K562 (cell line): ENCODE measurements around the gene MMP28. TPM values are rescaled to one million over a fixed set of nuclear protein-coding genes. Genes with fewer than 3 reads are reported as not detected.

Experiments
- ATAC-seq: fragments of 200-7000 bp; cut with Tn5 transposase; 3 replicates; pipeline ENCODE4 v1.9.1; 2020; ENCODE audit warnings: moderate library complexity
- BruUV-seq: library from RNA; stranded (reverse); fragments of 400-500 nt; replicated peaks from 2 replicates; lab custom pipeline; 2021; lab: Mats Ljungman, UMichigan
- CTCF ChIA-PET: fragments of 300-600 bp; formaldehyde crosslinking; extraction: SDS; loops from one replicate; lab custom pipeline; 2021; ENCODE audit warnings: low intra/inter-chr PET ratio; lab: Yijun Ruan, JAX
- POLR2A ChIA-PET: fragments of 300-600, 350-650 bp; sonication (Branson Sonifier 250); formaldehyde crosslinking; extraction: SDS; loops from one replicate; lab custom pipeline; 2021; ENCODE audit warnings: antibody characterized with exemption, inconsistent platforms; lab: Yijun Ruan, JAX
- DNase-seq, 4 experiments: peaks; one replicate each; pipeline versions ENCODE4 v3.0.0 to v3.0.0-alpha.2; 2011 to 2018; ENCODE audit warnings: low spot score in 3 of 4, mixed read lengths in 3 of 4; ENCODE audit errors: extremely low read depth in 1 of 4
- FAIRE-seq: peaks from 2 replicates; lab custom pipeline; 2011; peaks lifted over from hg19 to GRCh38; lab: Jason Lieb, UNC
- H2AFZ ChIP-seq: 2 replicates; pipeline ENCODE4 v1.6.0; 2011; ENCODE audit warnings: low read depth, low read length, control low read depth, inconsistent platforms
- H3K27ac ChIP-seq: fragments of 200-600 bp; 3 replicates; pipeline ENCODE4 v1.8.0; 2011; ENCODE audit warnings: low read depth, mild to moderate bottlenecking, control low read depth, inconsistent platforms, low read length, moderate library complexity, mixed read lengths; ENCODE audit errors: extremely low read depth
- H3K27me3 ChIP-seq, 2 experiments: fragments of 300-600 bp in 1 of 2; 2 replicates in 1 of 2; 3 replicates in 1 of 2; pipeline versions ENCODE4 v1.6.0 to v1.8.0; 2011; ENCODE audit warnings: inconsistent platforms in 2 of 2, low read length in 2 of 2, mild to moderate bottlenecking in 1 of 2, mixed read lengths in 1 of 2, moderate library complexity in 1 of 2; ENCODE audit not compliant: control insufficient read depth in 2 of 2, insufficient read depth in 2 of 2
- H3K36me3 ChIP-seq: fragments of 300-600 bp; 3 replicates; pipeline ENCODE4 v1.8.0; 2011; ENCODE audit warnings: mild to moderate bottlenecking, low read length, inconsistent platforms; ENCODE audit not compliant: control insufficient read depth, insufficient read depth
- H3K4me1 ChIP-seq, 2 experiments: fragments of 200-600 bp in 1 of 2; replicated peaks in 1 of 2; 2 replicates in 1 of 2; 3 replicates in 1 of 2; pipeline versions ENCODE4 v1.5.1 to v1.8.0; 2011; ENCODE audit warnings: inconsistent platforms in 2 of 2, low read length in 2 of 2, mild to moderate bottlenecking in 1 of 2, mixed read lengths in 1 of 2, moderate library complexity in 1 of 2; ENCODE audit not compliant: control insufficient read depth in 2 of 2, insufficient read depth in 2 of 2
- H3K4me2 ChIP-seq: 2 replicates; pipeline ENCODE4 v1.6.1; 2011; ENCODE audit warnings: low read length, control low read depth, inconsistent platforms, mixed read lengths; ENCODE audit not compliant: insufficient read depth
- H3K4me3 ChIP-seq: fragments of 200-600 bp; sonication (generic), shearing (Covaris generic); 2 replicates; pipeline ENCODE4 v1.5.1; 2016; ENCODE audit warnings: control low read depth, inconsistent platforms
- H3K79me2 ChIP-seq: fragments of 200-600 bp; 3 replicates; pipeline ENCODE4 v1.8.0; 2011; ENCODE audit warnings: low read length, inconsistent platforms; ENCODE audit not compliant: control insufficient read depth, insufficient read depth
- H3K9ac ChIP-seq, 2 experiments: 2 replicates each; pipeline versions ENCODE4 v1.6.0 to v1.6.1; 2011; ENCODE audit warnings: low read depth in 2 of 2, low read length in 2 of 2, control low read depth in 1 of 2, inconsistent platforms in 1 of 2, mild to moderate bottlenecking in 1 of 2, mixed read lengths in 1 of 2; ENCODE audit not compliant: insufficient read depth in 1 of 2
- H3K9me1 ChIP-seq: one replicate; pipeline ENCODE4 v1.6.0; 2011; ENCODE audit warnings: inconsistent platforms, mild to moderate bottlenecking, low read length, moderate library complexity; ENCODE audit not compliant: control insufficient read depth, insufficient read depth
- H3K9me3 ChIP-seq: replicated peaks from 2 replicates; pipeline ENCODE4 v1.5.1; 2011; ENCODE audit warnings: low read depth, low read length, inconsistent platforms; ENCODE audit not compliant: control insufficient read depth, insufficient read depth
- H4K20me1 ChIP-seq: replicated peaks from 2 replicates; pipeline ENCODE4 v1.6.1; 2011; ENCODE audit warnings: low read length, inconsistent platforms, mixed read lengths; ENCODE audit not compliant: control insufficient read depth, insufficient read depth
- CUX1 ChIP-seq: fragments of 200-800 bp; sonication (Bioruptor generic); IDR thresholded peaks from 2 replicates; pipeline ENCODE4 v1.6.1; 2016; ENCODE audit warnings: missing genetic modification characterization, missing compliant biosample characterization
- DIDO1 ChIP-seq: fragments of 450-650 bp; IDR thresholded peaks from 2 replicates; pipeline ENCODE4 v1.6.1; 2016; ENCODE audit warnings: low read depth, missing biosample characterization, missing genetic modification characterization
- E2F5 ChIP-seq: sonication (generic); formaldehyde crosslinking; IDR thresholded peaks from 2 replicates; pipeline ENCODE4 v1.8.0; 2022; ENCODE audit warnings: mild to moderate bottlenecking, missing genetic modification reagents
- KLF16 ChIP-seq: IDR thresholded peaks from 2 replicates; pipeline ENCODE4 v1.6.1; 2016; ENCODE audit warnings: antibody characterized with exemption
- MBD1 ChIP-seq: fragments of 250-450 bp; sonication (Bioruptor Pico); IDR thresholded peaks from 2 replicates; pipeline ENCODE4 v1.8.0; 2022; ENCODE audit warnings: inconsistent platforms
- MCM3 ChIP-seq: fragments of 450-650 bp; IDR thresholded peaks from 2 replicates; pipeline ENCODE4 v1.6.1; 2016
- MEF2A ChIP-seq: IDR thresholded peaks from 2 replicates; pipeline ENCODE4 v1.6.1; 2011; ENCODE audit warnings: low read depth, mild to moderate bottlenecking, low read length, moderate library complexity; ENCODE audit not compliant: control insufficient read depth
- U2AF2 ChIP-seq: fragments of 200-400 bp; formaldehyde crosslinking; optimal IDR thresholded peaks from 2 replicates; pipeline ENCODE3; 2017; ENCODE audit warnings: low read depth, mild to moderate bottlenecking, low read length
- WGBS: fragments of 100-300 bp; shearing (Covaris generic); methylation state at CpG from one replicate; pipeline ENCODE4 v1.1.6; 2016; ENCODE audit warnings: low coverage, mixed read lengths; ENCODE audit not compliant: insufficient coverage; ENCODE audit errors: missing lambda C conversion rate; 5-methylcytosine and 5-hydroxymethylcytosine counted together
- in situ Hi-C: fragments of 300-500 bp; cut with MboI; formaldehyde crosslinking; loops from 4 replicates; pipeline ENCODE4 v1.15.0; 2018; ENCODE audit warnings: inconsistent platforms, mixed read lengths
- intact Hi-C: fragments of 100-400 bp; cut with micrococcal nuclease; formaldehyde crosslinking; loops from 2 replicates; pipeline ENCODE4 v1.14.2; 2022
- polyA plus RNA-seq, 8 experiments: library from polyadenylated mRNA; depleted of rRNA in 4 of 8; stranded (reverse) in 5 of 8; unstranded in 3 of 8; fragments of >200 nt; fragmentation: Nextera tagmentation in 2 of 8; fragmentation: Illumina TruSeq in 1 of 8; extraction: Ambion mirVana in 2 of 8; extraction: Trizol in 1 of 8; gene quantifications; 2 replicates each; pipeline versions ENCODE4 v1.2.1 to v1.2.3, GENCODE V29; 2011 to 2014; ENCODE audit warnings: inconsistent platforms in 1 of 8, missing spikeins in 1 of 8
- total RNA-seq, 7 experiments: library from RNA; depleted of rRNA in 6 of 7; stranded (reverse); fragments of >200 nt in 6 of 7; fragmentation: Illumina TruSeq in 2 of 7; extraction: Trizol in 2 of 7; gene quantifications; 2 replicates each; pipeline versions ENCODE4 v1.2.1 to v1.2.3, GENCODE V29; 2011 to 2021; ENCODE audit warnings: low replicate concordance in 1 of 7

The MMP28 gene
- total and polyA plus RNA-seq, 9 of the 15 experiments (the other 6 are each of a cell fraction or from before 2014, with no cell fraction given) = not detected

GRCh38 chr17:35742896-35743477 is 52.5 kb downstream of the MMP28 start:
- Histone ChIP-seq H3K4me2 (no peak overlapping the region), H3K27me3 (peaks cover 21 to 72% of the 10 kb centered on the region in 2 experiments), H3K9ac (no peak overlapping the region), H3K9me1 (peaks cover 4% of the 10 kb centered on the region), H3K9me3 (no peaks in the 10 kb centered on the region), H3K79me2 (no peaks in the 10 kb centered on the region), H3K27ac (no peak overlapping the region), H3K36me3 (no peaks in the 10 kb centered on the region), H4K20me1 (peaks cover 17% of the 10 kb centered on the region), H3K4me3 (no peak overlapping the region), H2AFZ (no peak overlapping the region), H3K4me1 (peaks cover 0 to 16% of the 10 kb centered on the region in 2 experiments; a peak in 3 of 5 replicates)
- DNase-seq (no peak), ATAC-seq (no peak), FAIRE-seq (no peak)
- intact Hi-C loops = no loop called here
- ChIA-PET CTCF (no interaction called here), POLR2A (interaction anchor here (0.6 to 0.8 kb wide), 2 partner anchors 8 to 94 kb away, joined by 3 read pairs; no protein-coding TSS in a partner anchor)
- 2% methylated on average over 6 of the region's 7 CpGs for WGBS
- in situ Hi-C loops = loop anchor here (10.0 to 25.0 kb wide), 2 partner anchors 598 to 1306 kb away; partner anchors contain the start of genes NLE1 and UNC45B
- no TSS peak for BruUV-seq
- TF ChIP-seq MCM3 (no peak), MBD1 (CRISPR knock-in tag) (no peak), MEF2A (no peak), KLF16 (no peak), CUX1 (CRISPR knock-in tag) (no peak), E2F5 (CRISPR knock-in tag) (no peak), U2AF2 (no peak), DIDO1 (tag) (no peak)
